Endothelial cell of umbilical vein (primary cell): Measurements from ENCODE around the gene CCNY. TPM values are rescaled to one million over a fixed set of nuclear protein-coding genes. Genes with fewer than 3 reads are reported as not detected.
"Not testable (repeated sequence)": the region's sequence is repeated elsewhere in the genome, so short reads cannot be mapped to it uniquely, and the experiment has no call there.

Experiments
- BruUV-seq: library from RNA; stranded (reverse); fragments of 400-500 nt; replicated peaks from 2 replicates; lab custom pipeline; 2021; lab: Mats Ljungman, UMichigan
- CTCF ChIA-PET: fragments of 300-600, 350-600 bp; sonication (Branson Sonifier 250); formaldehyde crosslinking; loops from one replicate; lab custom pipeline; 2021; ENCODE audit warnings: antibody characterized with exemption, inconsistent platforms; lab: Charles Lee
- POLR2A ChIA-PET: fragments of 300-600, 350-600 bp; sonication (Branson Sonifier 250); formaldehyde crosslinking; loops from one replicate; lab custom pipeline; 2021; ENCODE audit warnings: antibody characterized with exemption, inconsistent platforms; lab: Charles Lee
- DNase-seq: peaks from one replicate; pipeline ENCODE4 v3.0.0-alpha.2; 2011; ENCODE audit warnings: low read depth, low spot score
- FAIRE-seq: peaks from 2 replicates; lab custom pipeline; 2011; peaks lifted over from hg19 to GRCh38; lab: Jason Lieb, UNC
- H2AFZ ChIP-seq: 2 replicates; pipeline ENCODE4 v1.6.0; 2012; ENCODE audit warnings: low read depth, low read length, control low read depth, inconsistent platforms
- H3K27ac ChIP-seq: 2 replicates; pipeline ENCODE4 v1.5.1; 2011; ENCODE audit warnings: low read depth, mild to moderate bottlenecking, control low read depth, low read length, moderate library complexity; ENCODE audit not compliant: insufficient read depth
- H3K27me3 ChIP-seq, 2 experiments: 2 replicates each; pipeline versions ENCODE4 v1.6.0 to v1.6.1; 2011; ENCODE audit warnings: low read length in 2 of 2, mixed read lengths in 1 of 2; ENCODE audit not compliant: control insufficient read depth in 2 of 2, insufficient read depth in 2 of 2
- H3K36me3 ChIP-seq, 2 experiments: 2 replicates in 1 of 2; 3 replicates in 1 of 2; pipeline ENCODE4 v1.5.1; 2011; ENCODE audit warnings: low read length in 2 of 2, mild to moderate bottlenecking in 1 of 2, moderate library complexity in 1 of 2; ENCODE audit not compliant: control insufficient read depth in 2 of 2, insufficient read depth in 2 of 2; ENCODE audit errors: extremely low read depth in 1 of 2
- H3K4me1 ChIP-seq: 3 replicates; pipeline ENCODE4 v1.5.1; 2011; ENCODE audit warnings: mild to moderate bottlenecking, low read length; ENCODE audit not compliant: control insufficient read depth, insufficient read depth; ENCODE audit errors: extremely low read depth
- H3K4me2 ChIP-seq: 2 replicates; pipeline ENCODE4 v1.6.1; 2011; ENCODE audit warnings: low read length, control low read depth, mixed read lengths; ENCODE audit not compliant: insufficient read depth
- H3K4me3 ChIP-seq, 3 experiments: fragments of 200-600 bp in 1 of 3; sonication (generic), shearing (Covaris generic) in 1 of 3; replicated peaks in 1 of 3; 2 replicates each; pipeline ENCODE4 v1.5.1; 2011 to 2016; ENCODE audit warnings: control low read depth in 3 of 3, low read length in 3 of 3, mild to moderate bottlenecking in 2 of 3, inconsistent platforms in 1 of 3, low read depth in 1 of 3, moderate library complexity in 1 of 3; ENCODE audit not compliant: insufficient read depth in 1 of 3
- H3K79me2 ChIP-seq: 2 replicates; pipeline ENCODE4 v1.6.0; 2012; ENCODE audit warnings: low read length, inconsistent platforms; ENCODE audit not compliant: control insufficient read depth, insufficient read depth
- H3K9ac ChIP-seq: replicated peaks from 2 replicates; pipeline ENCODE3; 2011; ENCODE audit warnings: low read length, control low read depth; ENCODE audit not compliant: insufficient read depth; ENCODE audit errors: extremely low read depth
- H3K9me1 ChIP-seq: replicated peaks from 3 replicates; pipeline ENCODE4 v1.6.0; 2011; ENCODE audit warnings: mild to moderate bottlenecking, low read length; ENCODE audit not compliant: control insufficient read depth, insufficient read depth; ENCODE audit errors: extremely low read depth
- H3K9me3 ChIP-seq: replicated peaks from 2 replicates; pipeline ENCODE4 v1.5.1; 2012; ENCODE audit warnings: low read length, inconsistent platforms; ENCODE audit not compliant: control insufficient read depth, insufficient read depth
- H4K20me1 ChIP-seq: replicated peaks from 2 replicates; pipeline ENCODE3; 2011; ENCODE audit warnings: mild to moderate bottlenecking, low read length; ENCODE audit not compliant: control insufficient read depth, insufficient read depth; ENCODE audit errors: extremely low read depth
- dilution Hi-C: fragments of 300-500 bp; cut with MboI; formaldehyde crosslinking; loops from one replicate; pipeline ENCODE4 v1.15.0; 2019; ENCODE audit warnings: low sequenced_read_pairs; ENCODE audit not compliant: extremely low pct_ligation_motif_present
- intact Hi-C: fragments of 100-400 bp; cut with micrococcal nuclease; formaldehyde crosslinking; loops from one replicate; pipeline ENCODE4 v1.10.0; 2022
- polyA plus RNA-seq, 4 experiments: library from polyadenylated mRNA; depleted of rRNA in 3 of 4; stranded (reverse) in 3 of 4; unstranded in 1 of 4; fragments of >200 nt; gene quantifications; 2 replicates each; pipeline versions ENCODE4 v1.2.1 to v1.2.3, GENCODE V29; 2011 to 2012; ENCODE audit warnings: missing spikeins in 1 of 4
- total RNA-seq: library from RNA; stranded (reverse); gene quantifications from 2 replicates; pipeline ENCODE4 v1.2.3, GENCODE V29; 2021
- TF ChIP-seq, protein P1 (sequence below): IDR thresholded peaks from 2 replicates; pipeline ENCODE4 v1.6.1; 2011; ENCODE audit not compliant: insufficient read depth, insufficient read length

CCNY gene
- total and polyA plus RNA-seq, 2 donors (not counting 3 experiments of a cell fraction or from before 2014, with no cell fraction given): 61.5 to 107 TPM

DNA sequence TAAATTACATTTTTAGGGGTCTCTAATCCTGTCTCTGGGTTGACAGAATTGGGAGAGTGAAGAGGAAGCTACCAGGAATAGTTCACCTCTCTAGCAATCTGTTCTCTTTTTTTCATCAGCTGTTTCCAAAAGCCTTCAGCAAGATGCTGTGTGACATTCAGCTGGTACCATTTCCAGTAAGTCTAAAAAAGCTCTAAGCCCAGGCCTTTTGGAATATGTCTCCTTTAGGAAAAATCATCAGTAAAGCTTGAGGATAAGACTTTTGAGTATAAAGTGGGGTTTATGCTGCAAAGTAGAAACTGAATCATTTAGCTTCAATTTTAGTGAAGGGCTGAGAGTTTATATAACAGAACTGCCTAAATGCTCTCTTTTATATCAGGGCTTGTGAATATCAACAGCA, 81.5 kb downstream of the CCNY start:
- Histone ChIP-seq H3K27me3 (no peaks in the 10 kb centered on the region), H3K9ac (no peak overlapping the region), H3K9me3 (no peaks in the 10 kb centered on the region), H4K20me1 (no peaks in the 10 kb centered on the region), H3K4me2 (no peak overlapping the region), H3K4me1 (peaks cover 59% of the 10 kb centered on the region), H3K79me2 (peaks cover 83% of the 10 kb centered on the region), H2AFZ (no peak overlapping the region), H3K4me3 (no peak overlapping the region), H3K9me1 (no peaks in the 10 kb centered on the region), H3K27ac (no peak overlapping the region), H3K36me3 (no peaks in the 10 kb centered on the region)
- no TSS peak for BruUV-seq
- intact Hi-C loops: no loop called here
- TF ChIP-seq, protein P1, sequence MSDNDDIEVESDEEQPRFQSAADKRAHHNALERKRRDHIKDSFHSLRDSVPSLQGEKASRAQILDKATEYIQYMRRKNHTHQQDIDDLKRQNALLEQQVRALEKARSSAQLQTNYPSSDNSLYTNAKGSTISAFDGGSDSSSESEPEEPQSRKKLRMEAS: no peak
- CTCF ChIA-PET: interaction anchor here (0.6 to 1.6 kb wide), 6 partner anchors 9 to 177 kb away, joined by 3 to 9 read pairs (median 4); no protein-coding TSS in a partner anchor
- no peak for DNase-seq
- dilution Hi-C loops: no loop called here
- POLR2A ChIA-PET: interaction anchor here (0.7 kb wide), 1 partner anchor 9 kb away, joined by 3 read pairs; no protein-coding TSS in a partner anchor
- no peak for FAIRE-seq

DNA sequence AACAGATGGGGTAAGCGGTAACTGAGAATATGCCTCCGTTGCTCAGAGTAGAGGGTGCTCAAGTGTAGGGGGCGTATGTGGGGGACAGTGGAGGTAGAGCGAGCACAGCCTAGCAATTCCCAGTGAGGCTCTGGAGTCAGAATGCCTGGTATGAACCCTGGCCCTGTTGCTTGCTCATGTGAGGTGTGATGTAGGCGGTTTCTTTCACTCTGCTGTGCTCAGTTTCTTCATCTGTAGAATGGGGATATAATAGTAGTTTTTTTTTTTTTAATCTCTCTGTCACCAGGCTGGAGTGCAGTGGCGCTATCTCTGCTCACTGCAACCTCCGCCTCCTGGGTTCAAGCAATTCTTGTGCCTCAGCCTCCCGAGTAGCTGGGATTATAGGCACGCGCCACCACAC, 82.3 kb downstream of the CCNY start:
- H3K4me3 ChIP-seq, H3K27me3 ChIP-seq, H3K9me3 ChIP-seq, intact Hi-C loops, H3K9ac ChIP-seq, dilution Hi-C loops, H2AFZ ChIP-seq, BruUV-seq, H3K4me2 ChIP-seq, H3K9me1 ChIP-seq, DNase-seq, H3K27ac ChIP-seq, H3K36me3 ChIP-seq, FAIRE-seq, H4K20me1 ChIP-seq: not testable (repeated sequence)
- peaks cover 83% of the 10 kb centered on the region for H3K79me2 ChIP-seq
- ChIA-PET POLR2A (interaction anchor here (0.7 kb wide), 2 partner anchors 10 to 51 kb away, joined by 3 to 6 read pairs; no protein-coding TSS in a partner anchor), CTCF (interaction anchor here (1.5 to 1.6 kb wide), 3 partner anchors 29 to 145 kb away, joined by 4 to 9 read pairs (median 7); no protein-coding TSS in a partner anchor)
- H3K4me1 ChIP-seq: peaks cover 59% of the 10 kb centered on the region
